PC-3 (cell line): Measurements from ENCODE around the gene SMOC2. TPM values are rescaled to one million over a fixed set of nuclear protein-coding genes. Genes with fewer than 3 reads are reported as not detected.

Source experiments
- ATAC-seq: fragments of 200-7000 bp; cut with Tn5 transposase; 2 replicates; pipeline ENCODE4 v1.9.1; 2020; ENCODE audit warnings: mild to moderate bottlenecking, moderate library complexity
- BruUV-seq: library from RNA; stranded (reverse); fragments of 400-500 nt; replicated peaks from 2 replicates; lab custom pipeline; 2021; lab: Mats Ljungman, UMichigan
- CTCF ChIA-PET: fragments of 300-600 bp; sonication (Branson Sonifier 250); formaldehyde crosslinking; loops from one replicate; lab custom pipeline; 2022; ENCODE audit warnings: antibody characterized with exemption; lab: Charles Lee
- POLR2A ChIA-PET: fragments of 300-600 bp; sonication (Branson Sonifier 250); formaldehyde crosslinking; loops from one replicate; lab custom pipeline; 2022; ENCODE audit warnings: antibody characterized with exemption; ENCODE audit not compliant: unreplicated experiment; lab: Charles Lee
- DNase-seq: peaks from one replicate; pipeline ENCODE4 v3.0.0-alpha.2; 2015
- H2AFZ ChIP-seq: fragments of 300-600 bp; sonication (generic); 2 replicates; pipeline ENCODE4 v1.6.0; 2016; ENCODE audit warnings: antibody characterized with exemption, low read length
- H3F3A ChIP-seq: fragments of 300-600 bp; sonication (generic); one replicate; pipeline ENCODE4 v1.6.0; 2017; ENCODE audit warnings: antibody characterized with exemption, low read length, control low read depth, mild to moderate bottlenecking; ENCODE audit not compliant: unreplicated experiment
- H3K27ac ChIP-seq: fragments of 300-600 bp; sonication (generic); 2 replicates; pipeline ENCODE4 v1.5.1; 2016; ENCODE audit warnings: mild to moderate bottlenecking, low read length
- H3K27me3 ChIP-seq: fragments of 300-600 bp; sonication (generic); 2 replicates; pipeline ENCODE4 v1.6.1; 2016; ENCODE audit warnings: low read length, mixed read lengths
- H3K36me3 ChIP-seq: fragments of 300-600 bp; sonication (generic); 2 replicates; pipeline ENCODE4 v1.6.1; 2016; ENCODE audit warnings: low read depth, mixed run types, low read length, mixed read lengths
- H3K4me1 ChIP-seq: fragments of 300-600 bp; sonication (generic); 2 replicates; pipeline ENCODE4 v1.5.1; 2016; ENCODE audit warnings: low read length; ENCODE audit not compliant: insufficient read depth
- H3K4me2 ChIP-seq: fragments of 300-600 bp; sonication (generic); 2 replicates; pipeline ENCODE4 v1.6.0; 2016; ENCODE audit warnings: low read length
- H3K4me3 ChIP-seq: fragments of 300-600 bp; sonication (generic); 2 replicates; pipeline ENCODE4 v1.5.1; 2016; ENCODE audit warnings: mild to moderate bottlenecking, low read length, mixed read lengths
- H3K79me2 ChIP-seq: fragments of 300-600 bp; sonication (generic); 2 replicates; pipeline ENCODE4 v1.6.1; 2017; ENCODE audit warnings: low read length, mixed read lengths
- H3K9ac ChIP-seq: fragments of 300-600 bp; sonication (generic); 2 replicates; pipeline ENCODE4 v1.6.0; 2016; ENCODE audit warnings: mild to moderate bottlenecking, low read length
- H3K9me2 ChIP-seq: fragments of 300-600 bp; sonication (generic); replicated peaks from 2 replicates; pipeline ENCODE4 v1.6.1; 2016; ENCODE audit warnings: mixed run types, low read length, mixed read lengths
- H3K9me3 ChIP-seq: fragments of 300-600 bp; sonication (generic); 2 replicates; pipeline ENCODE4 v1.6.1; 2016; ENCODE audit warnings: low read length, mixed read lengths
- H4K20me1 ChIP-seq: fragments of 300-600 bp; sonication (generic); 2 replicates; pipeline ENCODE4 v1.6.1; 2016; ENCODE audit warnings: low read length, mixed read lengths
- EZH2 ChIP-seq: fragments of 300-600 bp; sonication (generic); IDR thresholded peaks from one replicate; pipeline ENCODE4 v1.6.1; 2017; ENCODE audit warnings: antibody characterized with exemption, mild to moderate bottlenecking, low read length; ENCODE audit not compliant: unreplicated experiment
- EZH2phosphoT487 ChIP-seq: fragments of 300-600 bp; sonication (generic); IDR thresholded peaks from 2 replicates; pipeline ENCODE4 v1.6.1; 2018; ENCODE audit warnings: mild to moderate bottlenecking, antibody characterized with exemption, low read length, borderline replicate concordance
- intact Hi-C: fragments of 100-400 bp; cut with micrococcal nuclease; formaldehyde crosslinking; loops from 2 replicates; pipeline ENCODE4 v1.9.0; 2023
- total RNA-seq: library from RNA; depleted of rRNA; stranded (reverse); fragments of >200 nt; gene quantifications from 2 replicates; pipeline ENCODE4 v1.2.3, GENCODE V29; 2014
- TF ChIP-seq, protein P1 (sequence below): fragments of 300-600 bp; sonication (generic); conservative IDR thresholded peaks from 2 replicates; pipeline ENCODE4 v1.5.1; 2017; ENCODE audit warnings: antibody characterized with exemption, low read depth, mild to moderate bottlenecking, low read length

Gene SMOC2
- total RNA-seq, 1 experiment from 2014 or later = not detected

DNA sequence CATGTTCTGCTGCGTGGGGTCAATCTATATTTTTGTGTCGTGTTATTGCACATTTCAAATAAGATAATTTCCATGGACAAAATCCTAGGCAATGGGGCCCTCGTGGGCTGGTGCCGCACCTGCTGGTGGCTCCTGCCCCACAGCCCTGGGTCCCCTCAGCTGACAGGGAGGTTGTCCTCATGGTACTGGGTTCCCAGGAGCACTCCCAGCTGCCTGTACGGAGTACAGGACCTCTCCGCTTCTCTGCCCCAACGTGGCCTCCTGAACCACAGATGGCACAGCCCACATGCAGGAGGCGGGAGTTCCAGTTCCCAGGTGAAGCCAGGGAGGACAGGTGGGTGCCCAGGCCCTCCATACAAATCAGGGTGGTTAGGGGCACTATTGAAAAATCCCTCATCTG lies 243.5 kb downstream of the SMOC2 start:
- peaks cover 29% of the 10 kb centered on the region; the same call in 1 of the 2 replicates for H3K27me3 ChIP-seq
- no peak overlapping the region for H3K9ac ChIP-seq
- H3K4me2 ChIP-seq = no peak overlapping the region
- ChIA-PET POLR2A (no interaction called here), CTCF (no interaction called here)
- no peaks in the 10 kb centered on the region for H3K4me1 ChIP-seq
- no peaks in the 10 kb centered on the region for H3K36me3 ChIP-seq
- no peak overlapping the region for H2AFZ ChIP-seq
- ATAC-seq = no peak
- TF ChIP-seq, protein P1, sequence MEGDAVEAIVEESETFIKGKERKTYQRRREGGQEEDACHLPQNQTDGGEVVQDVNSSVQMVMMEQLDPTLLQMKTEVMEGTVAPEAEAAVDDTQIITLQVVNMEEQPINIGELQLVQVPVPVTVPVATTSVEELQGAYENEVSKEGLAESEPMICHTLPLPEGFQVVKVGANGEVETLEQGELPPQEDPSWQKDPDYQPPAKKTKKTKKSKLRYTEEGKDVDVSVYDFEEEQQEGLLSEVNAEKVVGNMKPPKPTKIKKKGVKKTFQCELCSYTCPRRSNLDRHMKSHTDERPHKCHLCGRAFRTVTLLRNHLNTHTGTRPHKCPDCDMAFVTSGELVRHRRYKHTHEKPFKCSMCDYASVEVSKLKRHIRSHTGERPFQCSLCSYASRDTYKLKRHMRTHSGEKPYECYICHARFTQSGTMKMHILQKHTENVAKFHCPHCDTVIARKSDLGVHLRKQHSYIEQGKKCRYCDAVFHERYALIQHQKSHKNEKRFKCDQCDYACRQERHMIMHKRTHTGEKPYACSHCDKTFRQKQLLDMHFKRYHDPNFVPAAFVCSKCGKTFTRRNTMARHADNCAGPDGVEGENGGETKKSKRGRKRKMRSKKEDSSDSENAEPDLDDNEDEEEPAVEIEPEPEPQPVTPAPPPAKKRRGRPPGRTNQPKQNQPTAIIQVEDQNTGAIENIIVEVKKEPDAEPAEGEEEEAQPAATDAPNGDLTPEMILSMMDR = no peak
- no peak for TF ChIP-seq EZH2phosphoT487
- TF ChIP-seq EZH2 = no peak
- no peaks in the 10 kb centered on the region for H3K79me2 ChIP-seq
- no peaks in the 10 kb centered on the region for H3K9me3 ChIP-seq
- no peak for DNase-seq
- BruUV-seq = no TSS peak
- H3F3A ChIP-seq = no peaks in the 10 kb centered on the region
- no peak overlapping the region for H3K4me3 ChIP-seq
- no peaks in the 10 kb centered on the region for H3K9me2 ChIP-seq
- intact Hi-C loops = no loop called here
- H3K27ac ChIP-seq = no peak overlapping the region
- H4K20me1 ChIP-seq = no peaks in the 10 kb centered on the region

GRCh38 chr6:168684906-168685305 lies 243.9 kb downstream of the SMOC2 start:
- Histone ChIP-seq H3K36me3 (no peaks in the 10 kb centered on the region), H3K27ac (no peak overlapping the region), H4K20me1 (no peaks in the 10 kb centered on the region), H3K9ac (no peak overlapping the region), H3K9me3 (no peaks in the 10 kb centered on the region), H3K79me2 (no peaks in the 10 kb centered on the region), H3K4me1 (no peaks in the 10 kb centered on the region), H3K4me3 (no peak overlapping the region), H3K4me2 (no peak overlapping the region), H3F3A (no peaks in the 10 kb centered on the region), H3K9me2 (no peaks in the 10 kb centered on the region), H3K27me3 (peaks cover 29% of the 10 kb centered on the region; the same call in 1 of the 2 replicates), H2AFZ (no peak overlapping the region)
- TF ChIP-seq EZH2 (no peak), EZH2phosphoT487 (no peak)
- TF ChIP-seq, protein P1 = no peak
- intact Hi-C loops = no loop called here
- no peak for ATAC-seq
- POLR2A ChIA-PET = no interaction called here
- BruUV-seq = no TSS peak
- DNase-seq = no peak
- CTCF ChIA-PET = no interaction called here

DNA sequence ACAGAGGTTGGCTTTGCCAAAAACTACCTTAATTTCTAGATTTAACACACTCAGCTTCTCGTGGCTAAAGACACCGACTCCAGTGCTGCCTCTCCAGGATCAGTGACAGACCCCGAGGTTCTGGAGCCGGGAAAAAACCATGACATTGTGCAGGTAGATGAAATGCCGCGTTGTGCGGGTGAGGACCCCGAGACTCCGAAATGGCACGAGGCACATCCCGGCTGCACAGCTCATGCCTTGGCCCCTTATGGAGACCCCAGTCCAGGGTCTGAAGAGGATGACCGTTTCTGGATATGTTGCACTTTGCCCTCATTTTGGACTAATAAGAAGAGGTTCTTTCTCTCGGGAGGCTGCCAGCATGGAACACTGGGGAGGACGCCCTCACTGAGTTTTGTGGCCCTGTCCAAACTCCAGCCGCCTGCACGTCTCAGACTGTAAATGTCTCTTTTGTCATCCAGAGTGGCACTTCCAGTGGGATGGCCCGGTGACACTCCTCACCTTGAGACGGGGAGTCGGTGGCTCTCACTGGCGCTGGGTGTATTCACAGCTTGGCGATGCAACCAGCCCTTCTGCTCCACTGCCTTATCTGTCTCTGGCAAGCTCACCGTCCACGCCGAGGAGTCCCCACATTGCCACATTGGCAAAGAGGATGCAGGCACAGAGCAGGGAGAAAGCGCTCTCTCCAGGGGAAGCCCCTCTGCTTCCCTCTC lies 245.2 kb downstream of the SMOC2 start:
- Histone ChIP-seq H3K27ac (no peak overlapping the region), H2AFZ (no peak overlapping the region), H3K9me3 (no peaks in the 10 kb centered on the region), H3K9ac (no peak overlapping the region), H3K9me2 (no peaks in the 10 kb centered on the region), H3K4me1 (no peaks in the 10 kb centered on the region), H3K36me3 (no peaks in the 10 kb centered on the region), H3K79me2 (no peaks in the 10 kb centered on the region), H3K4me2 (no peak overlapping the region), H4K20me1 (no peaks in the 10 kb centered on the region), H3K4me3 (no peak overlapping the region), H3K27me3 (peaks cover 29% of the 10 kb centered on the region; the same call in 1 of the 2 replicates), H3F3A (no peaks in the 10 kb centered on the region)
- ATAC-seq (no peak), DNase-seq (no peak)
- no TSS peak for BruUV-seq
- POLR2A ChIA-PET = no interaction called here
- intact Hi-C loops = no loop called here
- CTCF ChIA-PET = interaction anchor here (0.6 kb wide), 1 partner anchor 932 kb away, joined by 3 read pairs; no protein-coding TSS in a partner anchor
- TF ChIP-seq EZH2 (no peak), EZH2phosphoT487 (no peak)
- TF ChIP-seq, protein P1 = no peak
